Stimulated activated CD8-positive, alpha-beta memory T cell treated with anti-CD3 and anti-CD28 coated beads, Interleukin-7, amount 100 ng/mL, for 24 hours (primary cell): ENCODE results near the gene GRIFIN.
A peak's percentile ranks its signal among the peaks of the same experiment; 100 is the strongest.
"Not testable (repeated sequence)": the region's sequence is repeated elsewhere in the genome, so short reads cannot be mapped to it uniquely, and the experiment has no call there.

Source experiments
- DNase-seq: peaks from one replicate; pipeline ENCODE4 v3.0.0-alpha.2; 2020; ENCODE audit warnings: low read depth

GRIFIN gene

DNA sequence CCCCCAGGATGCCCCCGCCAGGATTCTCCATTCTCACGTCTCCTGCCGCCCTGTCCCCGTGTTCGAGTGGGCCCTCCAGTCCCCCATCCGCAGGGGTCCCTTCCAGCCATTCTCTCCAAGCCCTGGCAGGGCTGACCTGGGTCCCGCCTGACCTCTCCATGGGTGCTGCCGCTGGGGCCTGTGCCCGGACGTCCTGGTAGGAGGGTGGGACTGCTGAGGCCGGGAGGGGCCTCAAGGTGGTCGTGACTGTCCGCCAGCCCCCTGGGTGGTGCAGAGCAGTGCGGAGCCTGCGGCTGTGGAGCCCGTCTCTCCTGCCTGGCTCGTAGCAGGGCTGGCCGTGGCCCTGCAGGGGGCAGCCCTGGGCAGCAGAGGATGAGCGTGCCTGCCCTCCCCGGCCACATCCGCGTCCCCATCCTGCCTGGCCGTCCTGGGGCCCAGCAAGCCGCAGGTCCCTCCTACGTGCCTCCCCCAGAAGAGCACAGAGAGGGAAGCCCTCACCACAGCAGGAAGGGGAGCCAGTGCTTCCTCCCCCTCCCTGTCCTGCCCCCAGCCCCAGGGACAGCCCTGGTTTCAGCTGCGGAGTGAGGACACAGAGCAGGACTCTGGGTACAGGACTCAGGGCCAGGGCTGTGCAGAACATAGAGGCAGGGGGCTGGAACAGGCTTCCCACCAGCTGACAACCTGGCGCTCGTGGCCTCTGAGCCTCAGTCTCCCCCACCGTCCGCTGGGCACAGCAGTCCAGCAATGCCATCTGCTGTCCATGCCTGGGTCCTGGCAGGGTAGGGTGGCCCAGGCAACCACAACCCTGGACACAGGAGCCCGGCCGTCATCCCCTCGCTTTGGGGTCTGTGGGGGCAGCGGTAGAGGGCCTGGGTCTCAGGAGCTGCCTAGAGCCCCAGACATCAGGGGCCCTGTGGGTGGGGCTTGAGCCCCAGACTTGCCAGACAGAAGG, 1.5 kb upstream of the GRIFIN start:
- peak; percentile 10 for DNase-seq

DNA sequence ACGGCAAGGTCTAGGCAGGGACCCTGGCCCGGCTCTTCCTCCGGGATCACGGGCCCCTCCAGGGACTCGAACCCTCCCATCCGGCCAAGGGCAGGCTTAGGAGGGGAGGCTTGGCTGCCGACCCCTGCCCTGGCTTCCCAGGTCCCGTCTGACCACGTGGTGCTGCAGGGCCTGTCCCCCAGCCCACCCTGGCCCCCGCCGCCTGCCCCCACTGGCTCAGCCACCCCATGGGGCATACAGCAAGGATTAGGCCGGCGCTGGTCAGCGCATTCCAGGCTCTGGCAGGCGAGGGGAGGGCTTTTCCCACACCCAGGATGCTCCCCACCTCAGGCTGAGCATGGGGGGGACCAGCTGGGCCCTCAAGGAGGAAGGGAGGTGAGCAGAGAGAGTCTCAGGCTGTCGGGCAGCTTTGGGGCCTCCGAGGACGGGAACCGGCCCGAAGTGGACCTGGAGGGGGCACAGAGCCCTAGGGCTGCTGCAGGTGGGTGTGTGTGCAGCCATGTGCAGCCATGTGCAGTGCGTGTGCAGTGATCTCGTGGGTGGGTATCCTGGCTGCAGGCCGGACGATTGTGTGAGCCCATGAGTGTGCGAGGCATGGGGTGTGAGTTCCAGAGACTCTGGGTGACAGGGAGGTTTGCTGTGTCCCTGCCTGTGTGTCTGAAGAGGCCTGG, 713 bp upstream of the GRIFIN start:
- DNase-seq = no peak

- DNase-seq = no peak
Observed at GRCh38 chr7:2475678-2476015, 551 bp downstream of the GRIFIN start.

GRCh38 chr7:2474813-2475677, 1.2 kb downstream of the GRIFIN start:
- no peak for DNase-seq

DNA sequence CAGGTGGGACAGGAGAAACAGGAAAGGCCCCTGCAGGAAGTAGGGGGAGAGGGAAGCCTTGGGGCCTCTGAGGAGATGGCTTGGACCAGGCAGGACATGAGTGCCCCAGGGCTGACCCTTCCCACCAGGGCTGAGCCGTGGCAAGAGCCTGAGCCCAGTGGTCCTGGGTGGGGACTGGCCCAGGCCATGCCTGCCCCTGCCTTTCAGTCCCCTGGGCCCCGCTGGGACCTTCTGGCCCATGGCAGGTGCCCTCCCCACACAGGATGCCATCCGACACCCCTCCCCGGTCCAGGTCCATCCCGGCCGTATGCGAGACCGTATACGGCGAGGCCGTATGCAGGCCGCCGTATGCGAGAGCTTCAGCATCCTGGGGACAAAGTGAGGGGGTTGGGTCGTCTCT, 2.0 kb downstream of the GRIFIN start:
- no peak for DNase-seq

- no peak for DNase-seq
Observed at GRCh38 chr7:2473496-2474180, 2.6 kb downstream of the GRIFIN start.

GRCh38 chr7:2472739-2473138, 3.5 kb downstream of the GRIFIN start:
- DNase-seq = no peak

DNA sequence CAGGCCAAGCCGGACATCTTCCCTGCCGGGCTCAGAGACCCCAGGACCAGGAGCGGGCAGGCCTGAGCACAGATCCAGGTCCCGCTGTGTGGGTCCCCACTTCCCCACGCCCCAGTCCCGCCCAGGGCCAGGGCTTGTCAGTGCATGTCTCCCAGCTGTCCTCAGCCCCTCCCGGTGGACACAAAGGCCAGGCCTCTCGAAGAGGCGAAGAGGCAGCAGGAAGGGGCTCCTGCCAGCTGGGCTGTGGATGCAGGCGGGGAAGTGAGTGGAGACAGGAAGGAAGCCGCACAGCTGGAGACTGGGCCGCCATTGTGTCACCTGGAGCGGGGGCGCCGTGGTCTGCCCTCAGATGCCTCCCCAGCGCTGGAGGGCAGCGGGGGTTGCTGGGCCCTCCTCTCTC, 4.8 kb downstream of the GRIFIN start:
- no peak for DNase-seq

DNA sequence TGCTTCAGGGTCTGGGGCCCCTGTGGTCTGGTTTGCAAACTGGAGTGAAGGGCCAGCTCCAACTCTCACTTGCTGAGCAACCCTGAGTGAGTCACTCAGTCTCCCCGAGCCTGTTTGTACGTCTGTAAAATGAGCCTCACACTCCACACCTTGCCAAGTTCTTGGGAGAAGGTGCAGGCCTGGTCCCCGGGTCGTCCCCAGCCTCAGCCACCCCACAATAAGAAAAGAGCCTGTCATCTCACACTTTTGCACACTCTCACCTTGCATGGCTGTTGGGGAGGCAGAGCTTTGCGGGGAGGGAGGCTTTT, 5.2 kb downstream of the GRIFIN start:
- DNase-seq = no peak

DNA sequence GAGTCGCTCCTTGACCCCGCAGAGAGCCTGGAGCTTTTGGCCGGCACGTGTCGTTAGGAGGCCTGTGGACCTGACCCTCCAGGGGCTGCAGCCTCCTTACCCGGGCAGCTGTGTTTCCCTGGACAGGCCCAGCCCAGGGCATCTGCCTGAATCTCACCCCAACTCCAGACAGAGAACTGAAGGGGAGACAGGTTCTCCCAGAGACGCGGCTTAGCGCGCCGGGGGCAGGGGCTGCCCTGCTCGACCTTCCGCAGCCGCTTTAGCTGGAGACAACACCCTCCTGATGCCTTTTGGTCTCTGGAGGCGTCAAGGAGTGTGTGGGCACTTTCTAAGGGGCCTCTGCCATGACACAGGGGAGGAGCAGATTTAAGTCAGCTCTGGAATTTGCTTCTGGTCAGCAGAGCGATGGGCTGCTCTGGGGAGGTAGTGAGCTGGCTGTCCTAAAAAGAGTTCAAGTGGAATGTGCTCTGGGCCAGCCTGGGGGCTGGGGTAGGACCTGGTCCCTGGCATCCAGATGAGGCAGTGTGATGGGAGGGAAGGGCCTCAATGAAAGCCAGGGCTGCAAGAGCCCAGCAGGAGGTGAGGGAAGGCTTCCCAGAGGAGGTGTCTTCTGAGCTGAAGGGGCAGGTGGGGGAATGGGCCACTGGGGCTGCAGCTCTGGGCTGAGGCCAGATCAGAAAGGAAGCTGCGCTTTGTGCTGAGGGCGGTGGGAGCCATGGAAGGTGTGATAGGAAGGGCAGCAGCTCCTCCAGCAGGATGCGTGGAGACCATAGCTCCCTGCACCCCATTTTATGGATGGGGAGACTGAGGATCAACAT, 5.8 kb downstream of the GRIFIN start:
- DNase-seq = no peak

- not testable (repeated sequence) for DNase-seq
Observed at GRCh38 chr7:2469460-2470203, 6.6 kb downstream of the GRIFIN start.

- DNase-seq = no peak
Observed at GRCh38 chr7:2468227-2468626, 8.0 kb downstream of the GRIFIN start.

DNA sequence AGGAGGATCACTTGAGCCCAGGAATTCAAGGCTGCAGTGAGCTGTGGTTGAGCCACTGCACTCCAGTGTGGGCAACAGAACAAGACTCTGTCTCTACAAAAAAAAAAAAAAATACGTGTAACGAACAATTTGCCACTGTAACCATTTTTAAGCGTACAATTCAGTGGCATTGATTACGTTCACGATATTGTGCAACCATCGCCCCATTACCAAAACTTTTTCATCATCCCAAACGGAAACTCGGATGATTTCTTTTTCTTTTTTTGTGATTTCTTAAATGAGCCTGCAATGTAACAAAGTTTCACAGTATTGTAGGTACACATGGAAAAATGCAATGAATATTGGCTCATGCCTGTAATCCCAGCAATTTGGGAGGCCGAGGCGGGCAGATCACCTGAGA, 9.5 kb downstream of the GRIFIN start:
- no peak for DNase-seq

- no peak for DNase-seq
Observed at GRCh38 chr7:2465928-2466327, 10.3 kb downstream of the GRIFIN start.

GRCh38 chr7:2462731-2463130, 13.5 kb downstream of the GRIFIN start:
- DNase-seq = no peak

DNA sequence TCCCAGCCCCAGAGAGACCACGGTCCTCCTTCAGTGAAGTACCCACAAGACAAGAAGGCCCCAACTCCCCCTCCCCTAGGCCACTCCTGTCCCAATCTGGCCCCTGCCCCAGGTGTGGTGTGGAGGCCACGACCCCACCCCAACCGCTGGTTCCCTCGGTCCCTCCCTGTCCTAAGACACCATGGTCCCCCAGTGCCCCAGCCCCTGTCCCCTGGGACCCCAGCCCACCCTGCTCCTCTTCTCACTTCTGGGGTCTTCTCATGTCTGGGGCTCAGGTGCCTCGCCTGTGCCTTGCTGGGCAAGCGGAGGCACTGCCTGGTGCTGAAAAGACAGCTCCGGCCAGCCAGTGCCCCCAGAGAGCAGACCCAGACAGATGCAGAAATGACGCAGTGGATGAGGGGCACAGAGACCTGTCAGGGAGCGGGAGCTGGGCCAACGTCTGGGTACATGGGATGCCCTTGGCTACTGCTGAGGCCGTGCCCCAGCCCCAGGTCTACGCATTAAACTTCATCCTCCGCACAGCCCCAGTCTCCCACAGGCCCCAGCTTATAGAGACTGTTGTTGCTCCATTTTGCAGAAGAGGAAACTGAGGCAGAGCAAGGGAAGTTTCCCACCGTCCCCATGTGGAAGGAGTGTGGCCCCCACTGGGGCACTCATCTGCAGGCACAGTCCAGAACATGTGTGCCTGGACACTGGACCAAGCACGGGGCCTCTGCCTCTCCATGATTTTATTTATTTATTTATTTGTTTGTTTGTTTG, 14.8 kb downstream of the GRIFIN start:
- no peak for DNase-seq

- no peak for DNase-seq
Observed at GRCh38 chr7:2460641-2461040, 15.6 kb downstream of the GRIFIN start.

- no peak for DNase-seq
Observed at GRCh38 chr7:2460188-2460587, 16.0 kb downstream of the GRIFIN start.

GRCh38 chr7:2459674-2460073, 16.5 kb downstream of the GRIFIN start:
- no peak for DNase-seq

DNA sequence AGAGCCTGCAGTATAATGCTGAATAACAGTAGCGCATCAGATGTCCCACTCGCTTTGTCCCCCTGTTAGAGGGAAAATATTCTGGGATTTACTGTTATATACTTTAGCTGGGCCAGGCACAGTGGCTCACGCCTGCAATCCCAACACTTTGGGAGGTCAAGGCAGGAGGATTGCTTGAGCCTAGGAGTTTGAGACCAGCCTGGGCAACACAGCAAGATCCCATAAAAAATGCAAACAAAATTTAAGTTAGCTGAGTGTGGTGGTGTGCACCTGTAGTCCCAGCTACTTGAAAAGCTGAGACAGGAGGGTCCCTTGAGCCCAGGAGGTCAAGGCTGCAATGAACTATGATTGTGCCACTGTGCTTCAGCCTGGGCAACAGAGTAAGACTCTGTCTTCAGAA, 22.3 kb downstream of the GRIFIN start:
- not testable (repeated sequence) for DNase-seq
